SH-SY5Y (cell line): ENCODE measurements around the gene ATP13A5.

ENCODE experiments used
- GATA2 ChIP-seq: IDR thresholded peaks from 2 replicates; pipeline ENCODE4 v1.6.1; 2011; ENCODE audit warnings: mild to moderate bottlenecking, low read depth, low read length
- GATA3 ChIP-seq: IDR thresholded peaks from 2 replicates; pipeline ENCODE4 v1.6.1; 2011; ENCODE audit warnings: low read depth, mild to moderate bottlenecking, low read length, moderate library complexity

ATP13A5 gene

GRCh38 chr3:193372783-193373182 is 5.8 kb downstream of the ATP13A5 start:
- TF ChIP-seq GATA2 (no peak), GATA3 (no peak)

GRCh38 chr3:193367868-193368267 is 10.7 kb downstream of the ATP13A5 start:
- no peak for TF ChIP-seq GATA3
- TF ChIP-seq GATA2, result no peak

- no peak for TF ChIP-seq GATA3
Observed at GRCh38 chr3:193357291-193357690, 21.3 kb downstream of the ATP13A5 start.

GRCh38 chr3:193354423-193354822 is 24.1 kb downstream of the ATP13A5 start:
- TF ChIP-seq GATA3 (no peak), GATA2 (no peak)

- TF ChIP-seq GATA3 (no peak), GATA2 (no peak)
Observed at GRCh38 chr3:193350744-193351143, 27.8 kb downstream of the ATP13A5 start.

GRCh38 chr3:193348686-193349085 is 29.9 kb downstream of the ATP13A5 start:
- TF ChIP-seq GATA3 (no peak), GATA2 (no peak)

GRCh38 chr3:193347521-193348501 is 30.7 kb downstream of the ATP13A5 start:
- no peak for TF ChIP-seq GATA2

- no peak for TF ChIP-seq GATA3
- no peak for TF ChIP-seq GATA2
Observed at GRCh38 chr3:193346259-193346658, 32.3 kb downstream of the ATP13A5 start.

GRCh38 chr3:193345431-193345830 is 33.1 kb downstream of the ATP13A5 start:
- no peak for TF ChIP-seq GATA3

GRCh38 chr3:193344486-193344885 is 34.1 kb downstream of the ATP13A5 start:
- TF ChIP-seq GATA2 (no peak), GATA3 (no peak)

- no peak for TF ChIP-seq GATA2
- no peak for TF ChIP-seq GATA3
Observed at GRCh38 chr3:193343726-193344222, 34.8 kb downstream of the ATP13A5 start.

- TF ChIP-seq GATA3, result no peak
- TF ChIP-seq GATA2, result no peak
Observed at GRCh38 chr3:193342551-193342950, 36.0 kb downstream of the ATP13A5 start.

- TF ChIP-seq GATA3, result no peak
Observed at GRCh38 chr3:193335031-193335430, 43.5 kb downstream of the ATP13A5 start.

GRCh38 chr3:193333229-193333628 is 45.3 kb downstream of the ATP13A5 start:
- no peak for TF ChIP-seq GATA3
- no peak for TF ChIP-seq GATA2

GRCh38 chr3:193330555-193331204 is 47.9 kb downstream of the ATP13A5 start:
- TF ChIP-seq GATA3 (no peak), GATA2 (no peak)
